PC-3 (cell line): Measurements from ENCODE around the gene TSTD2. TPM values are rescaled to one million over a fixed set of nuclear protein-coding genes. Genes with fewer than 3 reads are reported as not detected.

ENCODE experiments used
- ATAC-seq: fragments of 200-7000 bp; cut with Tn5 transposase; 2 replicates; pipeline ENCODE4 v1.9.1; 2020; ENCODE audit warnings: mild to moderate bottlenecking, moderate library complexity
- BruUV-seq: library from RNA; stranded (reverse); fragments of 400-500 nt; replicated peaks from 2 replicates; lab custom pipeline; 2021; lab: Mats Ljungman, UMichigan
- CTCF ChIA-PET: fragments of 300-600 bp; sonication (Branson Sonifier 250); formaldehyde crosslinking; loops from one replicate; lab custom pipeline; 2022; ENCODE audit warnings: antibody characterized with exemption; lab: Charles Lee
- POLR2A ChIA-PET: fragments of 300-600 bp; sonication (Branson Sonifier 250); formaldehyde crosslinking; loops from one replicate; lab custom pipeline; 2022; ENCODE audit warnings: antibody characterized with exemption; ENCODE audit not compliant: unreplicated experiment; lab: Charles Lee
- DNase-seq: peaks from one replicate; pipeline ENCODE4 v3.0.0-alpha.2; 2015
- H2AFZ ChIP-seq: fragments of 300-600 bp; sonication (generic); 2 replicates; pipeline ENCODE4 v1.6.0; 2016; ENCODE audit warnings: antibody characterized with exemption, low read length
- H3F3A ChIP-seq: fragments of 300-600 bp; sonication (generic); one replicate; pipeline ENCODE4 v1.6.0; 2017; ENCODE audit warnings: antibody characterized with exemption, low read length, control low read depth, mild to moderate bottlenecking; ENCODE audit not compliant: unreplicated experiment
- H3K27ac ChIP-seq: fragments of 300-600 bp; sonication (generic); 2 replicates; pipeline ENCODE4 v1.5.1; 2016; ENCODE audit warnings: mild to moderate bottlenecking, low read length
- H3K27me3 ChIP-seq: fragments of 300-600 bp; sonication (generic); 2 replicates; pipeline ENCODE4 v1.6.1; 2016; ENCODE audit warnings: low read length, mixed read lengths
- H3K36me3 ChIP-seq: fragments of 300-600 bp; sonication (generic); 2 replicates; pipeline ENCODE4 v1.6.1; 2016; ENCODE audit warnings: low read depth, mixed run types, low read length, mixed read lengths
- H3K4me1 ChIP-seq: fragments of 300-600 bp; sonication (generic); 2 replicates; pipeline ENCODE4 v1.5.1; 2016; ENCODE audit warnings: low read length; ENCODE audit not compliant: insufficient read depth
- H3K4me2 ChIP-seq: fragments of 300-600 bp; sonication (generic); 2 replicates; pipeline ENCODE4 v1.6.0; 2016; ENCODE audit warnings: low read length
- H3K4me3 ChIP-seq: fragments of 300-600 bp; sonication (generic); 2 replicates; pipeline ENCODE4 v1.5.1; 2016; ENCODE audit warnings: mild to moderate bottlenecking, low read length, mixed read lengths
- H3K79me2 ChIP-seq: fragments of 300-600 bp; sonication (generic); 2 replicates; pipeline ENCODE4 v1.6.1; 2017; ENCODE audit warnings: low read length, mixed read lengths
- H3K9ac ChIP-seq: fragments of 300-600 bp; sonication (generic); 2 replicates; pipeline ENCODE4 v1.6.0; 2016; ENCODE audit warnings: mild to moderate bottlenecking, low read length
- H3K9me2 ChIP-seq: fragments of 300-600 bp; sonication (generic); replicated peaks from 2 replicates; pipeline ENCODE4 v1.6.1; 2016; ENCODE audit warnings: mixed run types, low read length, mixed read lengths
- H3K9me3 ChIP-seq: fragments of 300-600 bp; sonication (generic); 2 replicates; pipeline ENCODE4 v1.6.1; 2016; ENCODE audit warnings: low read length, mixed read lengths
- H4K20me1 ChIP-seq: fragments of 300-600 bp; sonication (generic); 2 replicates; pipeline ENCODE4 v1.6.1; 2016; ENCODE audit warnings: low read length, mixed read lengths
- CTCF ChIP-seq: fragments of 300-600 bp; sonication (generic); conservative IDR thresholded peaks from 2 replicates; pipeline ENCODE4 v1.5.1; 2017; ENCODE audit warnings: antibody characterized with exemption, low read depth, mild to moderate bottlenecking, low read length
- EZH2 ChIP-seq: fragments of 300-600 bp; sonication (generic); IDR thresholded peaks from one replicate; pipeline ENCODE4 v1.6.1; 2017; ENCODE audit warnings: antibody characterized with exemption, mild to moderate bottlenecking, low read length; ENCODE audit not compliant: unreplicated experiment
- EZH2phosphoT487 ChIP-seq: fragments of 300-600 bp; sonication (generic); IDR thresholded peaks from 2 replicates; pipeline ENCODE4 v1.6.1; 2018; ENCODE audit warnings: mild to moderate bottlenecking, antibody characterized with exemption, low read length, borderline replicate concordance
- intact Hi-C: fragments of 100-400 bp; cut with micrococcal nuclease; formaldehyde crosslinking; loops from 2 replicates; pipeline ENCODE4 v1.9.0; 2023
- total RNA-seq: library from RNA; depleted of rRNA; stranded (reverse); fragments of >200 nt; gene quantifications from 2 replicates; pipeline ENCODE4 v1.2.3, GENCODE V29; 2014

Gene TSTD2
- total RNA-seq, 1 experiment from 2014 or later = 11.2 TPM

- BruUV-seq = no TSS peak
- H3K27me3 ChIP-seq = no peaks in the 10 kb centered on the region
- POLR2A ChIA-PET = no interaction called here
- ATAC-seq (no peak), DNase-seq (no peak)
- no peak for TF ChIP-seq EZH2phosphoT487
- TF ChIP-seq EZH2 = no peak
- no peak for TF ChIP-seq CTCF
- H3K9me3 ChIP-seq = no peaks in the 10 kb centered on the region
- H3K27ac ChIP-seq = no peak overlapping the region
- no peaks in the 10 kb centered on the region for H3K9me2 ChIP-seq
- H3F3A ChIP-seq = no peaks in the 10 kb centered on the region
- no peaks in the 10 kb centered on the region for H3K79me2 ChIP-seq
- H4K20me1 ChIP-seq = no peaks in the 10 kb centered on the region
- no peak overlapping the region for H3K4me2 ChIP-seq
- intact Hi-C loops = no loop called here
- CTCF ChIA-PET = no interaction called here
- no peaks in the 10 kb centered on the region; the same call in 1 of the 2 replicates for H3K4me1 ChIP-seq
- no peaks in the 10 kb centered on the region for H3K36me3 ChIP-seq
- H3K4me3 ChIP-seq = no peak overlapping the region
- no peak overlapping the region for H3K9ac ChIP-seq
- no peak overlapping the region for H2AFZ ChIP-seq
Measured at GRCh38 chr9:97571664-97572063, 61.5 kb downstream of the TSTD2 start.

- Histone ChIP-seq H3K4me1 (no peaks in the 10 kb centered on the region; the same call in 1 of the 2 replicates), H3K9me3 (no peaks in the 10 kb centered on the region), H2AFZ (no peak overlapping the region), H3K4me2 (no peak overlapping the region), H3K9me2 (no peaks in the 10 kb centered on the region), H3F3A (no peaks in the 10 kb centered on the region), H3K79me2 (no peaks in the 10 kb centered on the region), H3K27ac (no peak overlapping the region), H4K20me1 (no peaks in the 10 kb centered on the region), H3K27me3 (no peaks in the 10 kb centered on the region), H3K36me3 (no peaks in the 10 kb centered on the region), H3K9ac (no peak overlapping the region), H3K4me3 (no peak overlapping the region)
- no TSS peak for BruUV-seq
- intact Hi-C loops = no loop called here
- ATAC-seq (no peak), DNase-seq (no peak)
- TF ChIP-seq EZH2phosphoT487 = no peak
- TF ChIP-seq CTCF = no peak
- no peak for TF ChIP-seq EZH2
- ChIA-PET CTCF (no interaction called here), POLR2A (no interaction called here)
Measured at GRCh38 chr9:97570899-97571298, 62.3 kb downstream of the TSTD2 start.

- BruUV-seq = no TSS peak
- H3K36me3 ChIP-seq = no peaks in the 10 kb centered on the region
- H3K4me2 ChIP-seq = no peak overlapping the region
- TF ChIP-seq EZH2phosphoT487 = no peak
- no peak for TF ChIP-seq EZH2
- TF ChIP-seq CTCF = no peak
- H3K27me3 ChIP-seq = no peaks in the 10 kb centered on the region
- H3K27ac ChIP-seq = no peak overlapping the region
- no peaks in the 10 kb centered on the region for H3K9me3 ChIP-seq
- H3K79me2 ChIP-seq = no peaks in the 10 kb centered on the region
- no peak for DNase-seq
- no peaks in the 10 kb centered on the region for H4K20me1 ChIP-seq
- intact Hi-C loops = no loop called here
- H2AFZ ChIP-seq = no peak overlapping the region
- no peaks in the 10 kb centered on the region for H3K9me2 ChIP-seq
- no peak for ATAC-seq
- ChIA-PET POLR2A (interaction anchor here (0.7 kb wide), 1 partner anchor 25 kb away, joined by 3 read pairs; no protein-coding TSS in a partner anchor), CTCF (no interaction called here)
- no peak overlapping the region for H3K4me3 ChIP-seq
- H3K4me1 ChIP-seq = peaks cover 9% of the 10 kb centered on the region; the same call in 1 of the 2 replicates
- no peaks in the 10 kb centered on the region for H3F3A ChIP-seq
- no peak overlapping the region for H3K9ac ChIP-seq
Measured at GRCh38 chr9:97568461-97569275, 64.5 kb downstream of the TSTD2 start.
